Thoracic aorta (tissue), 2 donors: ENCODE data around the gene BRD4. TPM values are rescaled to one million over a fixed set of nuclear protein-coding genes. Genes with fewer than 3 reads are reported as not detected.

Source experiments
- ATAC-seq: fragments of 150-250 bp; one replicate; pipeline ENCODE4 v1.8.0; 2017; ENCODE audit warnings: low read depth; ENCODE audit not compliant: insufficient number of reproducible peaks, low FRiP score
- DNase-seq: peaks from one replicate; pipeline ENCODE4 v3.0.0-alpha.2; 2020; ENCODE audit warnings: low spot score
- H3K27ac ChIP-seq, 2 donors: fragments of 200-600 bp; sonication (generic); 1 replicate in 1 of 2; 2 replicates in 1 of 2; pipeline ENCODE4 v1.5.1; 2016; ENCODE audit warnings: mild to moderate bottlenecking in 2 of 2, moderate library complexity in 2 of 2
- H3K27me3 ChIP-seq: fragments of 200-600 bp; sonication (generic); replicated peaks from 2 replicates; pipeline ENCODE4 v1.6.0; 2016; ENCODE audit warnings: mild to moderate bottlenecking; ENCODE audit not compliant: insufficient read depth
- H3K36me3 ChIP-seq: fragments of 200-600 bp; sonication (generic); one replicate; pipeline ENCODE4 v1.5.1; 2016
- H3K4me1 ChIP-seq, 2 donors: fragments of 200-600 bp; sonication (generic); 1 replicate in 1 of 2; 2 replicates in 1 of 2; pipeline versions ENCODE4 v1.5.1 to v1.6.0; 2016; ENCODE audit warnings: low read depth in 2 of 2, mild to moderate bottlenecking in 1 of 2; ENCODE audit not compliant: control insufficient read depth in 1 of 2
- H3K4me3 ChIP-seq: fragments of 200-600 bp; sonication (generic); 2 replicates; pipeline ENCODE4 v1.5.1; 2016; ENCODE audit warnings: mild to moderate bottlenecking
- H3K9me3 ChIP-seq: fragments of 200-600 bp; sonication (generic); 2 replicates; pipeline ENCODE4 v1.5.1; 2016
- CTCF ChIP-seq: fragments of 200-600 bp; sonication (generic); IDR thresholded peaks from one replicate; pipeline ENCODE4 v1.5.1; 2019; ENCODE audit warnings: antibody characterized with exemption
- total RNA-seq, 2 donors: library from RNA; depleted of rRNA; stranded (reverse); fragments of >200 nt; gene quantifications; one replicate each; pipeline versions ENCODE4 v1.1.0 to v1.2.3, GENCODE V29; 2016

BRD4 gene
- total RNA-seq, 2 donors from 2014 or later = 49.0 to 70.9 TPM

GRCh38 chr19:15284091-15284490, 48.2 kb downstream of the BRD4 start:
- H3K27me3 ChIP-seq = no peaks in the 10 kb centered on the region
- no peaks in the 10 kb centered on the region for H3K36me3 ChIP-seq
- ATAC-seq (no peak), DNase-seq (no peak)
- peak overlapping the region; percentile 21 to 38 for H3K27ac ChIP-seq
- no peak for TF ChIP-seq CTCF
- no peaks in the 10 kb centered on the region for H3K9me3 ChIP-seq
- H3K4me3 ChIP-seq = no peak overlapping the region
- peaks cover 96 to 97% of the 10 kb centered on the region in 2 donors for H3K4me1 ChIP-seq

GRCh38 chr19:15283141-15283883, 49.0 kb downstream of the BRD4 start:
- H3K36me3 ChIP-seq = no peaks in the 10 kb centered on the region
- H3K4me1 ChIP-seq = peaks cover 95 to 97% of the 10 kb centered on the region in 2 donors
- ATAC-seq = peak; percentile 45
- no peaks in the 10 kb centered on the region for H3K27me3 ChIP-seq
- peak overlapping the region; percentile 21 to 38 for H3K27ac ChIP-seq
- peak; percentile 63 for DNase-seq
- no peak for TF ChIP-seq CTCF
- H3K9me3 ChIP-seq = no peaks in the 10 kb centered on the region
- no peak overlapping the region for H3K4me3 ChIP-seq

- H3K9me3 ChIP-seq = no peaks in the 10 kb centered on the region
- H3K27ac ChIP-seq = peak overlapping the region; percentile 13 to 38
- DNase-seq (no peak), ATAC-seq (no peak)
- H3K4me1 ChIP-seq = peaks cover 90 to 97% of the 10 kb centered on the region in 2 donors
- no peaks in the 10 kb centered on the region for H3K27me3 ChIP-seq
- no peak overlapping the region for H3K4me3 ChIP-seq
- TF ChIP-seq CTCF = no peak
- H3K36me3 ChIP-seq = no peaks in the 10 kb centered on the region
Measured at GRCh38 chr19:15282311-15282705, 50.0 kb downstream of the BRD4 start.

GRCh38 chr19:15280915-15281683, 51.2 kb downstream of the BRD4 start:
- TF ChIP-seq CTCF = peak; percentile 31
- Histone ChIP-seq H3K4me1 (peaks cover 85 to 99% of the 10 kb centered on the region in 2 donors), H3K36me3 (no peaks in the 10 kb centered on the region), H3K27ac (peak overlapping the region; percentile 45 to 75), H3K9me3 (no peaks in the 10 kb centered on the region), H3K4me3 (peak overlapping the region; percentile 3), H3K27me3 (no peaks in the 10 kb centered on the region)
- DNase-seq (no peak), ATAC-seq (peak; percentile 32)

- ATAC-seq (no peak), DNase-seq (no peak)
- Histone ChIP-seq H3K4me1 (peaks cover 85 to 99% of the 10 kb centered on the region in 2 donors), H3K4me3 (no peak overlapping the region), H3K27me3 (no peaks in the 10 kb centered on the region), H3K27ac (peak overlapping the region; percentile 45 to 75), H3K9me3 (no peaks in the 10 kb centered on the region), H3K36me3 (no peaks in the 10 kb centered on the region)
- TF ChIP-seq CTCF = no peak
Measured at GRCh38 chr19:15280048-15280725, 52.2 kb downstream of the BRD4 start.
